HG03378 (cell line): ENCODE measurements around the gene ESR1.

Experiments used
- ATAC-seq: cut with Tn5 transposase; IDR thresholded peaks from one replicate; pipeline ENCODE4 v1.9.1; 2021; ENCODE audit warnings: mild to moderate bottlenecking, moderate library complexity; ENCODE audit not compliant: unreplicated experiment

Gene ESR1

GRCh38 chr6:152089992-152090391 lies 282.5 kb downstream of the ESR1 start:
- no peak for ATAC-seq

- ATAC-seq = no peak
Measured at GRCh38 chr6:152091201-152091600, 283.7 kb downstream of the ESR1 start.

GRCh38 chr6:152091851-152092341 lies 284.4 kb downstream of the ESR1 start:
- no peak for ATAC-seq

GRCh38 chr6:152093711-152094110 lies 286.2 kb downstream of the ESR1 start:
- no peak for ATAC-seq

- ATAC-seq = no peak
Measured at GRCh38 chr6:152094276-152094675, 286.8 kb downstream of the ESR1 start.

GRCh38 chr6:152094992-152095592 lies 287.6 kb downstream of the ESR1 start:
- ATAC-seq = no peak

GRCh38 chr6:152096863-152097496 lies 289.5 kb downstream of the ESR1 start:
- no peak for ATAC-seq

- ATAC-seq = no peak
Measured at GRCh38 chr6:152098683-152099082, 291.2 kb downstream of the ESR1 start.

GRCh38 chr6:152099446-152100182 lies 292.1 kb downstream of the ESR1 start:
- no peak for ATAC-seq

- ATAC-seq = no peak
Measured at GRCh38 chr6:152100183-152100618, 292.7 kb downstream of the ESR1 start.

GRCh38 chr6:152107973-152108372 lies 300.5 kb downstream of the ESR1 start:
- ATAC-seq = no peak

DNA sequence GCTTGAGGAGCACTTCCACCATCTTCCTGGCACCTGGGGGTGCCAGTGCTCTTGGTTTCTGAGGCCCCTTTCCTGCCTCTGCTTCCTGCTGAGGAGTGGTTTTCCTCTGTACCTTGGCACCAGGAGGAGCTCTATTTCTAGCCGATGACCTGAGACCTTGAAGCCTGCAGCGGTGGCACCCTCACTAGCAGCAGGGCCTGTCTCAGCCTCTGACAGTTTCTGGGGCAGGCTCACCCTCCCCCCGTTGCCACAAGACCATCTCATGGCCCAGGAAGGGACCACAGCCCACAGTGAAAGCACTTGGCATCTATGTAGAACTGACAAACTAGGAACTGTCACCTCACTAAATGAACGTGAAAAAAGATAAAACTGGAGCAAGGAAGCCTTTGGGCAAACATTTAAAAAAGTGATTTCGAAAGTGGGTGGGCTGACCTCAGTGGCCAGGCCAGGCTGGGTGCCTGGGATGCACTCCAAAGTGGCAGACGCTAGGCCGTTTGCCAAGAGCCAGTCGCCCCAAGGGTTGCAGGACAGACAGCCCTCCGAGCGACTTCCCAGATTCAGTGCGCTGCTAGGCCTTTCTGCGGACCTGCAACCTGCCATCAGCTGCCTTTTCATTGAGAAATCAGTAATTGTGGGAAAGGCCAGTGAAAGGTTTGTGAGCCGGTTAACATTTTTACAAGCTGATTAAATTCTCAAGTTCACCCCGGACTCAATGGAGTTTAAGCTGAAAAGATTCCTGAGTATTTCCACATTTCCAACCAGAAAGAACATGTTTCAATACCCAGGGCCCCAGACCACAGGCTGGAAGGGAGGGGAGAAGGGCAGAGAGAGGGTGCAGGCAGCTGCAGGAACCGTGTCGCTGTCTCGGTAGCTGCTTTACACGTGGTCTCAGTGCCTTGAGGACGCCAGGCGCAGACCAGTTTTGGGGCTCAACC lies 303.7 kb downstream of the ESR1 start:
- no peak for ATAC-seq

DNA sequence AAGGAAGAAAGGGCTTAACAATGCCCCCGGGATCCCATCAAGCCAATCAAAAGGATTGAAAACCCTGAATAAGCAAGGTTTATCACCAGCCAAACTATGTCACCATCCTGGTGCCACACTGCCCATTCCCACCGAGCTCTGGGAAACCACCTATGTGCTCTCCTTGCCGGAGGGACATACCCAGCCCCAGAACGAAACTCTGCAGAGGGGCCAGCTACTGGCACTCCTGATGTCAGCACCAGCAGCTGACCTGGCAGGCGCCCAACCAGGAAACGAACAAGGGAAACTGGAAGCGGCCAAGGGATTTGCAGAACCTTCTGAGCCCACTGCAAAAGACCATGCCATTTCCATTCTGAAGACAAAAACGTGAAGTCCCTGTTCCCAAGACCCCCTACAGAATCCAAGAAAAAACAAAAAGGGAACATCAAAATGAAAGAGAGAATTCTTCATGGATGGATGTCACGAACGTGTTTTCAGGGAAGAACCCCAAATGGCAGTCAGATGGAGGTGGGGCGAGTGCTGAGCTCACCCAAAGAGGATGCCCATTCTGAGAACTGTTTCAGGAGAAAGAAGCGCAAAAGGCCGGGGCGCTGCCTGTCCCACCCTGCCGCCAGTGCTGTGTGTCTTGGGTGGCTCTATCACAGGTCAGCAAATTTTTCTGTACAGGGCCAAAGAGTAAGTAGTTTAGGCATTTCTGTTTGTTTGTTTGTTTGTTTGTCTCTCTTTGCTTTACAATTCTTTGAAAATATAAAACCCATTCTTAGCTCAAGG lies 305.2 kb downstream of the ESR1 start:
- no peak for ATAC-seq

GRCh38 chr6:152117156-152118133 lies 310.0 kb downstream of the ESR1 start:
- ATAC-seq = peak; percentile 87

GRCh38 chr6:152118224-152118623 lies 310.7 kb downstream of the ESR1 start:
- no peak for ATAC-seq

DNA sequence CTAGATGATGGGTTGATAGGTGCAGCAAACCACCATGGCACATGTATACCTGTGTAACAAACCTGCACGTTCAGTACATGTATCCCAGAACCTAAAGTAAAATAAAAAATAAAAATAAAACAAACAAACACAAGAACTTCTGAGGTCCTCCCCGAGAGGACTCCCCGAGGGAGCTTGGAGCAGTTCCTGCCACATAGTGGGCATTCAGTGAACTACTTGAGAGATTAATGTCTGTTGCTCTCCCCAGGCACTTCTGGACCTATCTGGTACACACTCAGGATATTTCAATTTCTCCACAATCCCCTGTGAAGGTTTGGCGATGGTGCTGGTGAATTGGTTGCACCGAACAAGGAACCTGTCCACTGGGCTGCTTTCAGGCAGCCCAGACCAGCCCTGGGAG lies 311.2 kb downstream of the ESR1 start:
- no peak for ATAC-seq

DNA sequence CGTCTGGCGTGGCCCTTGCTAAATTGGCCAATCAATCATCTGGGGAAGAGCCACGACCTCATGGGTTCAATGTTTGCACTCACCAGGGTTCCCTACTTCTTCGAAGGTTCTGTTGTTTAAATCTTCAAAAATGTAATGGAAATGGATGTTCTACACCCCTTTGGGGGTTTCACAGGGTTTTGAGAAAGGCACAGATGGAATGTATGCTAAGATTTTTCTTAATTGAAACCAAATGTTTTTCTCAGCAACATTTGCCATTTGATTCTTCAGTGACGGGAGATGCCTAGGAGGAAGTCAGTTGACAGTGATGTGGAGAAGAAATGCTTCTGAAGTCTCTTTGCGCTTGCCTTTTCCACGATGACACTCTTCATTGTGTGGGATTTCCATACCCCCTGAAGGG lies 312.3 kb downstream of the ESR1 start:
- no peak for ATAC-seq

DNA sequence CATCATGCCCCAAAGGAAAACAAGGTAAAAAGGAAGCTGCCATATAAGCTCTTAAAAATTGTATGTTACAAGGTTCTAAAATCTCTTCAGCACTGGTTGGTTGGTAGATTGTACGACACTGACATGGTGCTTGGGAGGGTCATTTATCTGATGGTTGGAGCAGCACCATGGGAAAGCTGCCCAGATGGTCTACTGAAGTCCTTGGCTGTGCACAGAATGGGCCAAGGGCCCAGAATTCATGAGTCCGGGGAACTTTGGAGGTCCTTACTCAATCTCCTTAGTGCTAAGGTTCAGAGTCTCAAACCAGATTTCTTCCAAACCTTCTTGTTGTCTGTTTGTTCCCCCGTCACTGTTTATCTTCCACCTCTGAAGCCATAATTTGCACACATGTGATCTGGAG lies 314.4 kb downstream of the ESR1 start:
- ATAC-seq = no peak

DNA sequence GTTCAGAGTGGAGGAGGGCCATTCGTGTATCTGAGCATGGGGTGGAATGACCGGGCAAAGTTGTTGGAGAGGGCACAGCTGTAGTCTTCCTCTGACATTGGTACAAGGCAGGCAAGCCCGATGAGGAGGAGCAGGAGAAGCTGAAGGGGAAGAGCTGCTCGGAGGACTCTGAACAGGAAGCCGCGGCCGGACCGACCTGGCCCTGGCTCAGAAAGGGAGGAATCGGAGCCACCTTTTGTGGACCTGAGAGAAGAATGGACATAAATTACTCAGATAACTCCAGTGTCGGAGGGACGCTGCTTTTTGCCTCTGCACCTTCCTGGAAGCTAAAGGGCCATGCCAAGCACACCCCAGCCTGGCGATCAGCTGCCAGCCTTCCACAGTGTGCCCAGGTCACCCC lies 315.0 kb downstream of the ESR1 start:
- no peak for ATAC-seq
